H54 (cell line): Measurements from ENCODE around the gene WASHC2C.
A peak's percentile ranks its signal among the peaks of the same experiment; 100 is the strongest.
"Not testable (repeated sequence)": the region's sequence is repeated elsewhere in the genome, so short reads cannot be mapped to it uniquely, and the experiment has no call there.

Source experiments
- DNase-seq: peaks from one replicate; pipeline ENCODE4 v3.0.0; 2011; ENCODE audit warnings: low spot score, mixed read lengths; ENCODE audit not compliant: insufficient read length
- FAIRE-seq: peaks from 3 replicates; lab custom pipeline; 2011; peaks lifted over from hg19 to GRCh38; lab: Jason Lieb, UNC
- POLR2A ChIP-seq: IDR thresholded peaks from 2 replicates; pipeline ENCODE4 v1.6.1; 2011; ENCODE audit warnings: low read depth, mild to moderate bottlenecking, low read length

WASHC2C gene, protein sequence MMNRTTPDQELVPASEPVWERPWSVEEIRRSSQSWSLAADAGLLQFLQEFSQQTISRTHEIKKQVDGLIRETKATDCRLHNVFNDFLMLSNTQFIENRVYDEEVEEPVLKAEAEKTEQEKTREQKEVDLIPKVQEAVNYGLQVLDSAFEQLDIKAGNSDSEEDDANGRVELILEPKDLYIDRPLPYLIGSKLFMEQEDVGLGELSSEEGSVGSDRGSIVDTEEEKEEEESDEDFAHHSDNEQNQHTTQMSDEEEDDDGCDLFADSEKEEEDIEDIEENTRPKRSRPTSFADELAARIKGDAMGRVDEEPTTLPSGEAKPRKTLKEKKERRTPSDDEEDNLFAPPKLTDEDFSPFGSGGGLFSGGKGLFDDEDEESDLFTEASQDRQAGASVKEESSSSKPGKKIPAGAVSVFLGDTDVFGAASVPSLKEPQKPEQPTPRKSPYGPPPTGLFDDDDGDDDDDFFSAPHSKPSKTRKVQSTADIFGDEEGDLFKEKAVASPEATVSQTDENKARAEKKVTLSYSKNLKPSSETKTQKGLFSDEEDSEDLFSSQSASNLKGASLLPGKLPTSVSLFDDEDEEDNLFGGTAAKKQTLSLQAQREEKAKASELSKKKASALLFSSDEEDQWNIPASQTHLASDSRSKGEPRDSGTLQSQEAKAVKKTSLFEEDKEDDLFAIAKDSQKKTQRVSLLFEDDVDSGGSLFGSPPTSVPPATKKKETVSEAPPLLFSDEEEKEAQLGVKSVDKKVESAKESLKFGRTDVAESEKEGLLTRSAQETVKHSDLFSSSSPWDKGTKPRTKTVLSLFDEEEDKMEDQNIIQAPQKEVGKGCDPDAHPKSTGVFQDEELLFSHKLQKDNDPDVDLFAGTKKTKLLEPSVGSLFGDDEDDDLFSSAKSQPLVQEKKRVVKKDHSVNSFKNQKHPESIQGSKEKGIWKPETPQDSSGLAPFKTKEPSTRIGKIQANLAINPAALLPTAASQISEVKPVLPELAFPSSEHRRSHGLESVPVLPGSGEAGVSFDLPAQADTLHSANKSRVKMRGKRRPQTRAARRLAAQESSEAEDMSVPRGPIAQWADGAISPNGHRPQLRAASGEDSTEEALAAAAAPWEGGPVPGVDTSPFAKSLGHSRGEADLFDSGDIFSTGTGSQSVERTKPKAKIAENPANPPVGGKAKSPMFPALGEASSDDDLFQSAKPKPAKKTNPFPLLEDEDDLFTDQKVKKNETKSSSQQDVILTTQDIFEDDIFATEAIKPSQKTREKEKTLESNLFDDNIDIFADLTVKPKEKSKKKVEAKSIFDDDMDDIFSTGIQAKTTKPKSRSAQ (N-terminal part only)

GRCh38 chr10:45726703-45727420 is at the start of gene WASHC2C:
TSS of gene WASHC2C (plus strand) at chr10:45727266. CDS start at chr10:45727318, 52 bp downstream.
- peak; percentile 53 for TF ChIP-seq POLR2A
- DNase-seq (peak; percentile 28), FAIRE-seq (peak; percentile 68)

DNA sequence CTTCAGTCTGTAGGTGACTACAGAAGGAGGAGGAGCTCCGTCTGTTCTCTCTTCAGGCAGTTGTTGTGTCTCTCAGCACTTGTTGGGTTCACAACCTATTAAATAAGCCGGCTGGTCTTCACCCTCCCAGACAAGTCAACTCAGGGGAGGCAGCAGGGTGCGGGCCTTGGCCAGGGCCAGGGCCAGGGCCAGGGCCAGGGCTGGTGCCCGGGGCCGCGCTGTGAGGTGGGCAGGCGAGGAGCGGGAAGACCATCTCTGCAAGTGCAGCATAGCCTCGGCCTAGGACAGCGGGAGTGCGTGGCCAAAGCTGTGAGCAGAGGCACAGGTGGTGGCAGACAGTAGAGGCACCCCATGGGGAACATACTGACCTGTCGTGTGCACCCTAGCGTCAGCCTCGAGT is 48.6 kb upstream of the WASHC2C start:
- DNase-seq, FAIRE-seq: not testable (repeated sequence)

- DNase-seq, FAIRE-seq: not testable (repeated sequence)
These were observed 16.8 kb upstream of the WASHC2C start for GRCh38 chr10:45710200-45710796.

DNA sequence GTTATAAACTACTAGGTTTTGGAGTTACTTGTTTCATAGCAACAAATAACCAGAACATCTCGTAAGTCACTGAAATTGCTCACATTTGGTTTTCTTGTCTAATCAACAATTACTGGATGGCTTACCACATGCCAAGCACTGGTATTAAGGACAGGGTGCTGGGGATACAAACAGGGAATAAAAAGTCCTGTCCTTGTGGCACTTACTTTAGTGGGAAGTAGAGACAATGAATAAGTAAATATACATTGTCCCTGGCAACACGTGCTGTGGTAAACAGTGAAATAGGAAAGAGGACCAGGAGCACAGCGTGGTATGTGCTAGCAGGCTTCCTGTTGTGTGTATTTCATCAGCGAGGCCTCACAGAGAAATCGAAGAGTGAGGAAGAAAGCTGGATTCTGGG is 15.8 kb upstream of the WASHC2C start:
- not testable (repeated sequence) for DNase-seq, FAIRE-seq

DNA sequence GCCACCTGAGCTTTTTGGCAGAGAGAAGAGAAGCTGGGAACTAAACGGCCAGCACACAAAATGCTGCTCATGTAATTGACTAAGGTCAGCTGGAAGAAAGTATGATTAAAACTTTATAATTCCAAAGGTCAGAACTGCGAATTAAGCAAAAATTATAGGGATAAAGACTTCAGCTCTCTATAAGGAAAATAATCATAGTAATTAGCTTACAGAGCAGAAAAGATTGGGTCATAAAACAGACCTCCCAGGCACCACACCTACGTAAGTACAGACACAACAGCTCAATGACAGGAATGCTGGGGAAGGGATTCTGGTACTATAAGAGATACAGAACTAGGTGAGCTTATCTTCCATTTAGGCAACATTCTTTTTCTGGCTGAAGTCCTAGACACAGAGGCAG is 10.0 kb upstream of the WASHC2C start:
- DNase-seq, FAIRE-seq: not testable (repeated sequence)

DNA sequence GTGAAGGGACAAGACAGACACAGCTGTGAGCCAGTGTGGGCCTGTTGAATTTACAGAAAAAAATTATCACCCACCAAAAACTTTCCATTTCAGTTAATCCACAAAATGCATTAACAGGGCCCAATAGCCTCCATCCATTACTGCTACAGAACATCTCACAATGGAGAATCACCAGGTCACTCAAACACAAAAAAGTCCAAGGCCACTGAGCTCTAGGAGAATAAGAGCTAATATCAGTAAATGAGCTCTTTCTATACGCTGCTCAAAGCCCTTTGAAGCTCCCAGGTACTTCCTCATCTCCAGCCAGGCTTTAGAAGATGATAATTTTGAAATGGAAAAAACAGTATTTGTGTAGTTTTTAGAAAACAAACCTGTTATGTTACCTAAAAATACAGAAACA is 9.4 kb upstream of the WASHC2C start:
- DNase-seq, FAIRE-seq: not testable (repeated sequence)

DNA sequence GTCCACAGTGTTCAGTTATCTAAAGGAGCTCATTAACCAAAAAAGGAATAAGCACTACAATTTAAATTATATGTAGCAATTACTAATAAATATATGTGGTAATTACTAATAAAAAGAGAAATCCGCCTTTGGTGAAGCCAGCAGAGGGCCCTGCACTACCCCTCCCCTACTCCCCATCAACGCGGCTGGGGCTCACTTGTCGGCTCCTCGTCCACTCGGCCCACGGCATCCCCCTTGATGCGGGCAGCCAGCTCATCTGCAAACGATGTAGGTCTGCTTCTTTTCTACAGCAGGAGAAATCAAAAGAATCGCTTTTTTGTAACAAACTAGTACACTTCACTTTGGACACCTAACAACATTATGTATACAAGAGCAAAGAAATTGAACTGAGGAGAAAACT is 5.6 kb upstream of the WASHC2C start:
- DNase-seq, FAIRE-seq: not testable (repeated sequence)

DNA sequence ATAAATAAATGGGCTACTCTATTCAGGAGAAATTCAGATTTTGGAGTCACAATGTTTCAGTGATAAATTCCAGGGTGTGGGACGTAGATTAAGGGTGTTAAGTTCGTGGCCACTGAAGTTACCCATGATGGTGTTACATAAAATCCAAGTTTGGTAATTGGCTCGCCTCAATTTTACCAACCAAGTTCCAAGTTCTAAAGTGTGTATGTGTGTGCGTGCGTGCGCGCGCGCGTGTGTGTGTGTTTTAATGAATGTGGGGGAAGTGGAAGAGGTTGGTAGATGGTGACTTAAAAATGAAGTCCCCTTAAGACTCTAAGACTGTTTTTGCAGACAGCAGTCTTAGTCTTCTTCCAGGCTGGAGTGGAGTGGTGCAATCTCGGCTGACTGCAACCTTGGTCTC is 3.2 kb upstream of the WASHC2C start:
- not testable (repeated sequence) for FAIRE-seq, DNase-seq

DNA sequence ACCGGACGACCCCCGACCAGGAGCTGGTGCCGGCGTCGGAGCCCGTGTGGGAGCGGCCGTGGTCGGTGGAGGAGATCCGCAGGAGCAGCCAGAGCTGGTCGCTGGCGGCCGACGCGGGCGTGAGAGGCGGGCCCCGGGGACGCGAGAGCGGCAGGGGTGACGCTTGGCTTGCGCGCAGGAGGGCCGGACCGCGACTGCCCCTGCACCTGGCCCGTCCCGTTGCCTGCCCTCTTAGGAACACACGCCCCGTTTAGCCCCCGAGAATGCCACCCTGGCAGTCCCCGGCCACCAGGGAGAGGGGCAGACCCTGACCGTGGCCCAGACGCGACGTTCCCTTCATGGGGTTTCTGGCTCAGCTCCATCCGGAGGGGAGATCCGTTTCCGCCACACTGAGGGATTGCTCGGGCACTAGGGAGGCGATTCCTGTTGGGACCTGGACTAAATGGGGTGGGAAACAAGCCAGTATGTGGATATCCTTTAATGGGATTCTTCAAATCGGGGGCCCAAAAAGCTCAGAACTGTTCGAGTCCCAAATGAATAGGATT is 427 bp downstream of the WASHC2C start:
- DNase-seq, FAIRE-seq: not testable (repeated sequence)

DNA sequence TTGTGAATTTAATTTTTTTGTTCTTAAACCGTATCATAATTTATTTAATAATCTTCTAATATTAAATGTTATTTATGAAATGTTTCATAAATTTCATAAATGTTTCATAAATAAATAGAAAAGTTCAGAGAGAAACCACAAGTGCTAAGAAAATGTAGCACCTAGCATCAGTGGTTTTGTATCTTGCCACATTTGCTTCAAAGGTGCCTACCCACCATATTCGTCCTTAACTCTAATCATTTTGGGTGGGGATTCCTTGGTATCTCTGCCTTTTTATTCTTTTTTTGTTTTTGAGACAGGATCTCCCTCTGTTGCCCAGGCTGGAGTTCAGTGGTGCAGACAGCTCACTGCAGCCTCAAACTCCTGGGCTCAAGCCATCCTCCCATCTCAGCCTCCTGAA is 7.4 kb downstream of the WASHC2C start:
- DNase-seq, FAIRE-seq: not testable (repeated sequence)

DNA sequence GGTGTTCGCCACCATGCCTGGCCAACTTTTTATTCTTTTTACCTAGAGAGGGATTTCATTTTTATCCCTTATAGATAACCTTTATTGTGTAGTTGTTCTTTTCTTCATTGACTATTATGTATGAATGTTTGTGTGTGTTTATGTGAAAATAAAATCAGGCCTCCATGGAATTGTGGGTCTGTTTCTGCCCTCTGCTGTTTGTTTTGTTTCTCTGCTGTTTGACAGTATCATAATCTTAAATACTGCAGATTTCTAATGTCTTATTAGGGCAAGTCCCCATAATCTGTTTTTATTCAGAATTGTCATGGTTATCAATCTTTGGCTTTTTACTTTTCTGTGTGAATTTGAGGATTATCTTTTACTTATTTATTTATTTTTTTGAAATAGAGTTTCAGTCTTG is 7.8 kb downstream of the WASHC2C start:
- FAIRE-seq, result peak; percentile 78
- DNase-seq, result not testable (repeated sequence)

- DNase-seq, FAIRE-seq: not testable (repeated sequence)
These were observed 14.5 kb downstream of the WASHC2C start for GRCh38 chr10:45741559-45741958.

DNA sequence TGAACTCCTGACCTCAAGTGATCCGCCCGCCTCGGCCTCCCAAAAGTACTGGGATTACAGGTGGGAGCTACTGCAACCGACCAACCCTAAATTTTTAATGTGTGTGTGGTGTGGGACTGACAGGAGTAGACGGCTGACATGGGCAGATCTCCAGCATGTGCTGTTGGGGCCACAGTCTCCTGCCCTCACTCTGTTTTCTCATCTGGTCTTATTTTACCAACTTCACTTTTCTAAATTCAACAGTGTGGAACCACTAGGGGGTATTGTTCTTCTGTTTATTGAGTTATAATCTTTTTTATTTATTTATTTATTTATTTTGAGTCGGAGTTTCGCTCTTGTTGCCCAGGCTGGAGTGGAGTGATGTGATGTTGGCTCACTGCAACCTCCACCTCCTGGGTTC is 14.9 kb downstream of the WASHC2C start:
- DNase-seq, FAIRE-seq: not testable (repeated sequence)

- DNase-seq, FAIRE-seq: not testable (repeated sequence)
These were observed 24.1 kb downstream of the WASHC2C start for GRCh38 chr10:45751141-45751540.

GRCh38 chr10:45752210-45752609 is 25.1 kb downstream of the WASHC2C start:
- DNase-seq, FAIRE-seq: not testable (repeated sequence)

GRCh38 chr10:45753979-45754495 is 27.0 kb downstream of the WASHC2C start:
- not testable (repeated sequence) for FAIRE-seq, DNase-seq

DNA sequence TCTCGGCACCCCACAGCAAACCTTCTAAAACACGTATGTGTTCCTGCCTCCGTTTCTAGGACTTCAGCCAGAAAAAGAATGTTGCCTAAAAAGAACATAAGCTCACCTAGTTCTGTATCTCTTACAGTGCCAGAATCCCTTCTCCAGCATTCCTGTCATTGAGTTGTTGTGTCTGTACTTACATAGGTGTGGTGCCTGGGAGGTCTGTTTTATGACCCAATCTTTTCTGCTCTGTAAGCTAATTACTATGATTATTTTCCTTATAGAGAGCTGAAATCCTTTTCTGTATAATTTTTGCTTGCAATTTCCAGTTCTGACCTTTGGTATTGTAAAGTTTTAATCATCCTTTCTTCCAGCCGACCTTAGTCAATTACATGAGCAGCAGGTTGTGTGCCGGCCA is 28.0 kb downstream of the WASHC2C start:
- not testable (repeated sequence) for DNase-seq, FAIRE-seq

DNA sequence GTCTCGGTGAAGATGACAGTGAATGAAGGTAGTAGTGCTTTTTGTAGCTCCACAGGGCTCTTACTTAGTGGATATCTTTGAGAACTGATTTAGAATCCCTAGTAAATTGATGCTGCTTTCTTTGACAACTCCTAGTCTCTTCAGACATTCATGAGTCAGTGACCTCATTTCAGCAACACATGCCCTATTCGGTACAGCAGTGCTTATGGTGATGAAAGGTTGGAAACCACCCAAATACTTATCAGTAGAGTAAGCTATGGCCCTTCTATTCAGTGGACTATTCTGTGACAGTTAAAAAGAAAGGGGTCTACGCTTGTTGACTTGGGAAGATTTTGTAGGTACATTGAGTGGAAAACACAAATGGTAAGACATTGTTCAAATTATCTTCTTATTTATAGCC is 29.0 kb downstream of the WASHC2C start:
- not testable (repeated sequence) for FAIRE-seq

More for the DNA sequence above, 29.0 kb downstream of the WASHC2C start:
- DNase-seq, result not testable (repeated sequence)
